ENCODE data around the gene NUMA1. TPM values are rescaled to one million over a fixed set of nuclear protein-coding genes. Genes with fewer than 3 reads are reported as not detected.

The NUMA1 gene
- total and polyA plus RNA-seq, 12 donors: 54.1 to 159 (median 83.4) TPM

DNA sequence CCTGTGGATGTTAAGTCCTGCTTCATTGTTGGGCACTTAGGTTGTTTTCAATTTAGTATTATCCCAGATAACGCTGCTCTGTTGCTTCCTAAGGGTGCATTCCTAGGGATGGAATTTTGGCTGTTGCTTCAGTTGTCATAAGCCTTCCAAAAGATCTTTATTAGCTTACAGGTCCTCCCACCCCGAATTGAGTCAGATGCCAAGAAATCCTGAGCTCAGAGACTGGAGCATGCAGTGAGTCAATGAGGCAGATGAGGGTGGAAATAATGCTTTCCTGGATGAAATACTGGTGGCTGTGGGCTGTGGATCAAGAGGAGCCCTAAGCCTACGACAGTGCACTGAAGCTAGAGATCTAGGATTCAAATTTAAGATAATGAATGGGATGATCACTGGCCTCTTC, 92.3 kb downstream of the NUMA1 start:
- H3K4me1 ChIP-seq: peaks cover 0 to 40% (median 3%) of the 10 kb centered on the region in 9 donors
- H3K27ac ChIP-seq: no peak overlapping the region
- intact Hi-C loops (cut with DNase I): loop anchor here in 1 of 10 donors (10.0 kb wide), 1 partner anchor 437 kb away; no protein-coding TSS in a partner anchor
- H3K4me3 ChIP-seq: no peak overlapping the region
- WGBS, 2 donors: 34 to 52% methylated on average over 3 of the region's 3 CpGs
- ATAC-seq: peak in 3 of 8 donors; percentile 24 to 45 (median 29)
- peaks cover 0 to 70% (median 14%) of the 10 kb centered on the region in 9 donors for H3K36me3 ChIP-seq
- DNase-seq: no peak
- TF ChIP-seq, protein P1, sequence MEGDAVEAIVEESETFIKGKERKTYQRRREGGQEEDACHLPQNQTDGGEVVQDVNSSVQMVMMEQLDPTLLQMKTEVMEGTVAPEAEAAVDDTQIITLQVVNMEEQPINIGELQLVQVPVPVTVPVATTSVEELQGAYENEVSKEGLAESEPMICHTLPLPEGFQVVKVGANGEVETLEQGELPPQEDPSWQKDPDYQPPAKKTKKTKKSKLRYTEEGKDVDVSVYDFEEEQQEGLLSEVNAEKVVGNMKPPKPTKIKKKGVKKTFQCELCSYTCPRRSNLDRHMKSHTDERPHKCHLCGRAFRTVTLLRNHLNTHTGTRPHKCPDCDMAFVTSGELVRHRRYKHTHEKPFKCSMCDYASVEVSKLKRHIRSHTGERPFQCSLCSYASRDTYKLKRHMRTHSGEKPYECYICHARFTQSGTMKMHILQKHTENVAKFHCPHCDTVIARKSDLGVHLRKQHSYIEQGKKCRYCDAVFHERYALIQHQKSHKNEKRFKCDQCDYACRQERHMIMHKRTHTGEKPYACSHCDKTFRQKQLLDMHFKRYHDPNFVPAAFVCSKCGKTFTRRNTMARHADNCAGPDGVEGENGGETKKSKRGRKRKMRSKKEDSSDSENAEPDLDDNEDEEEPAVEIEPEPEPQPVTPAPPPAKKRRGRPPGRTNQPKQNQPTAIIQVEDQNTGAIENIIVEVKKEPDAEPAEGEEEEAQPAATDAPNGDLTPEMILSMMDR (IDR thresholded peaks at IDR 0.05): no peak
- H3K27me3 ChIP-seq: no peaks in the 10 kb centered on the region
- H3K9me3 ChIP-seq: no peaks in the 10 kb centered on the region

DNA sequence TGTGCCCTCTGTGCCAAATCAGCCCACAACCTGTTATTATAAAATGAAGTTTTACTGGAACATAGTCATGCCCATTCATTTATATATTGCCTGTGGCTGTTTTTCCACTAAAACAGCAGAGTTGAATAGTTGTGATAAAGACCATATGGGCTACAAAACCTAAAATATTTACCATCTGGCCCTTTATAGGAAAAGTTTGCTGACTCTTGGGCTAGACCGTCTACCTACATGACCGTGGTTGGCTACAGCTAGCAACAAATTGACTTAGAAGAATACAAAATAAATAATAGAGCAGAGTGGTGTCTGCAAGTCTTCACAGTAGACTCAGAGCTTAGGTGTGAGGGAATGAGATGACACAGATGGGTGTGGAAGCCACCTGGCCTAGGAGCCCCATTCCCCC, 92.8 kb downstream of the NUMA1 start:
- no peak for DNase-seq
- WGBS, 2 donors: 42 to 47% methylated on average over 2 of the region's 2 CpGs
- intact Hi-C loops (cut with DNase I): loop anchor here in 1 of 10 donors (10.0 kb wide), 1 partner anchor 437 kb away; no protein-coding TSS in a partner anchor
- TF ChIP-seq, protein P1 (IDR thresholded peaks at IDR 0.05): no peak
- no peak for ATAC-seq
- no peak overlapping the region for H3K4me3 ChIP-seq
- no peaks in the 10 kb centered on the region for H3K9me3 ChIP-seq
- no peak overlapping the region for H3K27ac ChIP-seq
- no peaks in the 10 kb centered on the region for H3K27me3 ChIP-seq
- H3K36me3 ChIP-seq: peaks cover 0 to 75% (median 14%) of the 10 kb centered on the region in 9 donors
- peaks cover 0 to 36% (median 3%) of the 10 kb centered on the region in 9 donors for H3K4me1 ChIP-seq

DNA sequence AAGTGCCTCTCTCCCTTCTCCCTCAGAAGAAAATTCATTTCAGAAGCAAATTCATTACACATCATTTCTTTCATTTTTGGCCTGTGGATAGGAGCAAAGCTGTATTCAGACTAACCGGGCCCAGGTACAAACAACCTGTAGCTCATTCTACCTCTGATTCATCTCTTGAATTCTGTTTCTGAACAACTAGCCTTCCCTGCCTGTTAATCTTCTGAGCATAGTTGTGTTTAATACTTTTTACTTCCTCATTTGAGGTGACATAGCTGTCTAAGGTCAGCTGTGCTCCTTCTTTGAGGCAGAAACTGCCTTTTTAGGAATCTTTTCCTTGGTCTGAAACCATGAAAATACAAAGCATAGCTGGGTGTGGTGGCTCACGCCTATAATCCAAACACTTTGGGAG, 94.2 kb downstream of the NUMA1 start:
- Histone ChIP-seq H3K9me3 (no peaks in the 10 kb centered on the region), H3K36me3 (peaks cover 0 to 69% (median 14%) of the 10 kb centered on the region in 9 donors), H3K4me1 (peaks cover 0 to 23% (median 3%) of the 10 kb centered on the region in 9 donors), H3K27me3 (no peaks in the 10 kb centered on the region), H3K4me3 (no peak overlapping the region), H3K27ac (no peak overlapping the region)
- ATAC-seq: no peak
- no peak for DNase-seq
- TF ChIP-seq, protein P1 (IDR thresholded peaks at IDR 0.05): no peak
- intact Hi-C loops (cut with DNase I): loop anchor here in 1 of 10 donors (10.0 kb wide), 1 partner anchor 439 kb away; no protein-coding TSS in a partner anchor
- 90 to 94% methylated on average over 2 of the region's 2 CpGs for WGBS, 2 donors

DNA sequence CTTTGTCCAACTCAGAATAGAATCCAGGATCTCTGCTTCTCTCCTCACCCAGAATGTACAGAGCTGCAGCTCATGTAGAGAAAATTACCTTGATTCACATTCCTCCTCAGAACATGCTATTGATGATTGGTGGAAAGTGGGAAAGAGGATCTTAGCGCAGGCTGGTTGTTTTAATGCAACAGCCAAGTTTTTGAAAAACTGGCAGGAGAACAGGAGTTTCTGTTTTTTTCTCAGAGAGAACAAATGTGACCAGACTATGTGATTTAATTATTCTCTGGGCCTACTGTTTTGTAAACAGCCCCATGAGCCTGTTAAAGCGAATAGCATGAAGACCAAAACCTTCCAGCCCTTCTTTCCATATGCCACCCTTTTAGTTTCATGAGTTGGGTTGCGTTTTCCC, 100.7 kb downstream of the NUMA1 start:
- H3K9me3 ChIP-seq: no peaks in the 10 kb centered on the region
- no peak for DNase-seq
- TF ChIP-seq, protein P1 (IDR thresholded peaks at IDR 0.05): no peak
- intact Hi-C loops (cut with DNase I): loop anchor here in 6 of 10 donors (2.0 to 10.0 kb wide), 7 partner anchors 43 to 455 kb away; partner anchors contain the start of gene CLPB (in 3 of the 6)
- 89% methylated on average over 3 of the region's 3 CpGs for WGBS, 2 donors
- peaks cover 0 to 6% (median 0%) of the 10 kb centered on the region in 9 donors for H3K4me1 ChIP-seq
- H3K27me3 ChIP-seq: no peaks in the 10 kb centered on the region
- H3K36me3 ChIP-seq: peaks cover 0 to 64% (median 10%) of the 10 kb centered on the region in 9 donors
- H3K27ac ChIP-seq: no peak overlapping the region
- ATAC-seq: no peak
- no peak overlapping the region for H3K4me3 ChIP-seq

All from heart right ventricle (tissue), 16 donors.